LNCAP (cell line): Measurements from ENCODE around the gene GTF3C1.

Source experiments
- CTCF ChIP-seq: fragments of 450-650 bp; IDR thresholded peaks from 2 replicates; pipeline ENCODE4 v1.5.1; 2017; ENCODE audit warnings: mild to moderate bottlenecking

GTF3C1 gene

GRCh38 chr16:27417047-27417671 is 132.6 kb downstream of the GTF3C1 start:
- TF ChIP-seq CTCF: no peak

GRCh38 chr16:27414788-27415431 is 134.8 kb downstream of the GTF3C1 start:
- no peak for TF ChIP-seq CTCF

- no peak for TF ChIP-seq CTCF
Measured at GRCh38 chr16:27413956-27414355, 135.8 kb downstream of the GTF3C1 start.

- no peak for TF ChIP-seq CTCF
Measured at GRCh38 chr16:27410761-27411160, 139.0 kb downstream of the GTF3C1 start.
